Measurements from ENCODE around the gene CCNJ. TPM values are rescaled to one million over a fixed set of nuclear protein-coding genes. Genes with fewer than 3 reads are reported as not detected.

Gene CCNJ
- total RNA-seq, 3 donors from 2014 or later = 6.0 to 7.8 (median 6.9) TPM

DNA sequence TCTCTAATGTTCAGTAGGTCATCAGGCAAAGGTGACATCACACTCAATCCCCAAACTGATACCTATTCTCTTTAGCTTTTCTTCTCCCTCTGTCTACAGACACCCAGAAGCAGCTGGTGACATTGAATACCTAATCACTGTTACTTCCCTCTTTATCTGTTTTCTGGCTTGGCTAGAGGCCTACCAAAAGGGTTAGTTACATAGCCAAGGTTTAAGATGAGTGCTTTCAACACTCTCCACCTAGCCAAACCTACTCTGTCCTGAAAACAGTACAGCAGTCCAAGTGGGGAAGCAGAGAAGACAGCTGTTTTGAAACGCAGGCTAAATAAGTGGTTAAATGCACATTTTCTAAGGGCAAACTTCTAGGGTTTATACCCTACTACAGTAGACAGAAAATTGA lies 39.4 kb downstream of the CCNJ start:
- ATAC-seq (no peak), DNase-seq (no peak)
- TF ChIP-seq, protein P1, sequence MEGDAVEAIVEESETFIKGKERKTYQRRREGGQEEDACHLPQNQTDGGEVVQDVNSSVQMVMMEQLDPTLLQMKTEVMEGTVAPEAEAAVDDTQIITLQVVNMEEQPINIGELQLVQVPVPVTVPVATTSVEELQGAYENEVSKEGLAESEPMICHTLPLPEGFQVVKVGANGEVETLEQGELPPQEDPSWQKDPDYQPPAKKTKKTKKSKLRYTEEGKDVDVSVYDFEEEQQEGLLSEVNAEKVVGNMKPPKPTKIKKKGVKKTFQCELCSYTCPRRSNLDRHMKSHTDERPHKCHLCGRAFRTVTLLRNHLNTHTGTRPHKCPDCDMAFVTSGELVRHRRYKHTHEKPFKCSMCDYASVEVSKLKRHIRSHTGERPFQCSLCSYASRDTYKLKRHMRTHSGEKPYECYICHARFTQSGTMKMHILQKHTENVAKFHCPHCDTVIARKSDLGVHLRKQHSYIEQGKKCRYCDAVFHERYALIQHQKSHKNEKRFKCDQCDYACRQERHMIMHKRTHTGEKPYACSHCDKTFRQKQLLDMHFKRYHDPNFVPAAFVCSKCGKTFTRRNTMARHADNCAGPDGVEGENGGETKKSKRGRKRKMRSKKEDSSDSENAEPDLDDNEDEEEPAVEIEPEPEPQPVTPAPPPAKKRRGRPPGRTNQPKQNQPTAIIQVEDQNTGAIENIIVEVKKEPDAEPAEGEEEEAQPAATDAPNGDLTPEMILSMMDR (IDR thresholded peaks at IDR 0.05) = no peak
- no peak overlapping the region for H3K4me3 ChIP-seq
- H3K4me1 ChIP-seq (ENCODE audit: low read depth) = no peaks in the 10 kb centered on the region
- no peaks in the 10 kb centered on the region for H3K9me3 ChIP-seq
- H3K36me3 ChIP-seq (ENCODE audit: low read depth) = no peaks in the 10 kb centered on the region
- intact Hi-C loops (cut with DNase I, micrococcal nuclease) = no loop called here

DNA sequence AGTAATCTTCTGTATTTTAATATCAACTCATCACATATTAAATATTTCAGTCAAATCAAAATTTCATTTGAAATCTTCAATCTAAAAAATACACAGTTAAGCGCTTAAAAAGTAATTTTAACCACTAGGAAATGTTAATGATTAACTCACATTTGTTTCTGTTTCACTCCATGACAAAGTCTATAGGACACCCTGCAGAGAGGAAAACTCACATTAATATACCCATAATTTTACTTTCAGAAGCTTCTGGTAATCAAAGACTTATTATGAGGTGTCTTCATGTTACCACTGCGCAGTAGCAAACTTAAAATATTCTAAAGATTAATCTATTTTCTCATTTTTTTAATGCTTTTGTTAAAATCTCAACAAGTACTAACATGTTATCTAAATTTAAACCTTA lies 45.7 kb downstream of the CCNJ start:
- TF ChIP-seq, protein P1 (IDR thresholded peaks at IDR 0.05) = no peak
- DNase-seq = no peak
- no peak overlapping the region for H3K4me3 ChIP-seq
- H3K9me3 ChIP-seq = no peaks in the 10 kb centered on the region
- H3K4me1 ChIP-seq (ENCODE audit: low read depth) = peaks cover 8% of the 10 kb centered on the region
- ATAC-seq = peak; percentile 41
- intact Hi-C loops (cut with DNase I, micrococcal nuclease) = no loop called here
- H3K36me3 ChIP-seq (ENCODE audit: low read depth) = no peaks in the 10 kb centered on the region

DNA sequence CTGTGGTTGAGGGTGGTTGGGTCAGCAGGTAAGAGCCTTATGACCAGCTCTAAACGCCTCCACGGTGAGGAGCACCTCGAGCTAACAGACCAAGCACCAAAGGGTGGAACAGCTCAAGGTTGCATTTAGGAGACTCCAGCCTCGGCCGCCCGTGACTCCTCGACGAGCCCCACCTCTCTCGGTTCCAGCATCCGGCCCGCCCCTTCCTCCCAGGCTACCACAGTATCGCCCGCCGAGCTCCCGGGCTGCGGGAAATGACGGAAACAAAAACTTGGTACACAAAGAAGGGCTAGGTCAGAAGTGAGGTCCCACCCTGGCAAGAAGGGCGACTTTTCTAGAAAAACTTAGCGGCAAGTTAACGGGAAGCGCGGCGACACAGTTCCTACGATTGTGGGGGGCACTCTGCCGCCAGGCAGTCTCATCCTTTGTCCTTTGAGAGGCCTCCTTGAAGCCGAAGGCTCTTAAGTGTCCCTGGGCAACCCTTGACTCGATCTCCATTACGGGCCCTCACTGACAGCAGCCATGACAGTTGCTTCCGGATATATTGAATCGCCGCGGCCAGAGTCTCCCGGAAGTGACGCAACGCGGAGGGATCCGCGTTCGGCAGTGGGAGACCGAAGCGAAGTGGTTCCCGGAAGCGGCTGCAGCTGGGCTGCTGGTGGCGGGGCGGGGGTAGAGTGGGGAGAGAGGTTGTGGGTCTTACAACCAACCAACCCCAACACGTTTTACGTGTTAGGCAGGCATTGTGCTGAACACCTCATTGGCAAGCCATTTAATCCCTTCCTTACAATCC lies 46.5 kb downstream of the CCNJ start:
- intact Hi-C loops (cut with DNase I, micrococcal nuclease) = loop anchor here in 1 of 2 donors (2.0 kb wide), 1 partner anchor 41 kb away; the partner anchor contains the start of gene ZNF518A
- ATAC-seq = peak; percentile 98
- DNase-seq = peak; percentile 95 to 97 (median 96)
- no peaks in the 10 kb centered on the region for H3K36me3 ChIP-seq (ENCODE audit: low read depth)
- TF ChIP-seq, protein P1 (IDR thresholded peaks at IDR 0.05) = no peak
- H3K4me1 ChIP-seq (ENCODE audit: low read depth) = peaks cover 8% of the 10 kb centered on the region
- no peaks in the 10 kb centered on the region for H3K9me3 ChIP-seq
- peak overlapping the region; percentile 46 for H3K4me3 ChIP-seq

DNA sequence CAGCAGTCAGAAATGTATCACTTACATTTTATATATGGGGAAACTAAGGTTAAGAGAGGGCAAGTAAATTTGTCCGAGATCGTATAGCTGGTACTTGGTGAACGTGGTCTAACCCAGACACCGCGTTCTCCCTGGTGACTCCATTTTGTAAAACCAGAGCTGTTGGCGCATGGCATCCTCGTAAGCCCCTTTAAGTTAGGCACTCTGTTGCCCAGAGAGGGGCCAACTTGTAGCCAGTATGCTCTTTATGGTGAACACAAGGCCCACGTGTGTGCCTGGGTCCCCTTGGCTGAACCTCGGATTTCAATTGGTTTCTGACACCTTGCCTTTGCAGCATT lies 47.0 kb downstream of the CCNJ start:
- intact Hi-C loops (cut with DNase I, micrococcal nuclease) = loop anchor here in 1 of 2 donors (2.0 kb wide), 1 partner anchor 40 kb away; the partner anchor contains the start of gene ZNF518A
- ATAC-seq (no peak), DNase-seq (peak in 1 of 3 donors; percentile 32)
- Histone ChIP-seq H3K9me3 (no peaks in the 10 kb centered on the region), H3K36me3 (ENCODE audit: low read depth) (no peaks in the 10 kb centered on the region), H3K4me3 (no peak overlapping the region), H3K4me1 (ENCODE audit: low read depth) (peaks cover 8% of the 10 kb centered on the region)
- TF ChIP-seq, protein P1 (IDR thresholded peaks at IDR 0.05) = no peak

DNA sequence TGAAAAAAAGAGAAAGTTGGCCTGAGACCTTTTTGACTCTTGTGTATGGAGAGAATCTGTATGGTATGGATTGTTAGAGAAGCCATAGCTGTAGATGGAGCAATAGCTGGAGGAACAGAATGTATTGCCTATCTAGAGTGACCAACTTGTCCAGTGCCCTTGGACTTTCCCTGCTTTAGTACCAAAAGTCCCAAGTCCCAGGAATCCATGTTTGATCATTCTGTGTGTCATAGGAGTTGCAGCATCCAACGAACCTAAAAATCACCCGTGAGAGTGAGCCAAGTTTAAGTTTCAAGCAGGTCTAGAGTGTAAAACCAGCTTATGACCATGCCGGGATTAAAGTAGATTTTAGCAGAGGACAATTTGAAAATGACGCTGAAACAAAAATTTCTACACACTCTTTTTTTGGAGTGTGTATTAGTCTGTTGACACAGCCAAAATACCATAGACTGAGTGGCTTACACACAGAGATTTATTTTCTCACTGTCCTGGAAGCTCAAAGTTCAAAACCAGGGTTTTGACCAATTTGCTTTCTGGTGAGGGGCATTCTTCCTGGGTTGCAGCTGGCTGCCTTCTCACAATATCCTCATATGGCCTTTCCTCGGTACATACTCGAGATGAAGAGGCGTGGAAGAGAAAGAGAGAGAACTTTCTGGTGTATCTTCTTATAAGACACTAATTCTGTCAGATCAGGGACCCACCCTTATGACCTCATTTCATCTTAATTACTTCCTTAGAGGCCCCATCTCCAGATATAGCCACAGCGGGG lies 49.8 kb downstream of the CCNJ start:
- Histone ChIP-seq H3K4me3 (no peak overlapping the region), H3K9me3 (no peaks in the 10 kb centered on the region), H3K4me1 (ENCODE audit: low read depth) (peaks cover 8% of the 10 kb centered on the region), H3K36me3 (ENCODE audit: low read depth) (no peaks in the 10 kb centered on the region)
- ATAC-seq (no peak), DNase-seq (no peak)
- TF ChIP-seq, protein P1 (IDR thresholded peaks at IDR 0.05) = no peak
- intact Hi-C loops (cut with DNase I, micrococcal nuclease) = no loop called here
